Measurements from ENCODE around the gene KCNK13. TPM values are rescaled to one million over a fixed set of nuclear protein-coding genes. Genes with fewer than 3 reads are reported as not detected.

The KCNK13 gene
- total RNA-seq, 1 experiment from 2014 or later = 0.11 TPM

GRCh38 chr14:90159688-90160087, 97.9 kb downstream of the KCNK13 start:
- no peak overlapping the region for H3K27ac ChIP-seq (ENCODE audit: low read depth, low read length, poor library complexity, severe bottlenecking)
- POLR2A ChIA-PET (ENCODE audit: low non-redundant PET) = no interaction called here

GRCh38 chr14:90161129-90161528, 99.3 kb downstream of the KCNK13 start:
- Histone ChIP-seq H3K27ac (ENCODE audit: low read depth, low read length, poor library complexity, severe bottlenecking) (no peak overlapping the region), H3K4me1 (ENCODE audit: insufficient read depth, low read length, poor library complexity, severe bottlenecking) (no peaks in the 10 kb centered on the region), H3K36me3 (ENCODE audit: insufficient read depth, low read length, poor library complexity, severe bottlenecking) (no peaks in the 10 kb centered on the region), H3K27me3 (replicated peaks; ENCODE audit: insufficient read depth, low read depth, low read length, poor library complexity) (peaks cover 17% of the 10 kb centered on the region), H3K9me3 (ENCODE audit: low read depth, low read length, poor library complexity, severe bottlenecking) (no peaks in the 10 kb centered on the region), H3K4me3 (ENCODE audit: low read depth, low read length, poor library complexity, severe bottlenecking) (no peak overlapping the region)
- no peak for TF ChIP-seq CTCF (conservative IDR thresholded peaks at IDR 0.05; ENCODE audit: low read depth, low read length)
- TF ChIP-seq EZH2 (IDR thresholded peaks at IDR 0.05; ENCODE audit: borderline replicate concordance, low read depth, low read length, poor library complexity, severe bottlenecking) = no peak
- POLR2A ChIA-PET (ENCODE audit: low non-redundant PET) = no interaction called here
- CTCF ChIA-PET = no interaction called here
- DNase-seq (ENCODE audit: low spot score) = no peak
- BruUV-seq (replicated peaks) = no TSS peak
- intact Hi-C loops (cut with micrococcal nuclease; ENCODE audit: unreplicated experiment) = no loop called here

More at GRCh38 chr14:90159688-90160087, 97.9 kb downstream of the KCNK13 start:
- Histone ChIP-seq H3K27me3 (replicated peaks; ENCODE audit: insufficient read depth, low read depth, low read length, poor library complexity) (peaks cover 17% of the 10 kb centered on the region), H3K36me3 (ENCODE audit: insufficient read depth, low read length, poor library complexity, severe bottlenecking) (no peaks in the 10 kb centered on the region), H3K4me1 (ENCODE audit: insufficient read depth, low read length, poor library complexity, severe bottlenecking) (no peaks in the 10 kb centered on the region), H3K4me3 (ENCODE audit: low read depth, low read length, poor library complexity, severe bottlenecking) (no peak overlapping the region), H3K9me3 (ENCODE audit: low read depth, low read length, poor library complexity, severe bottlenecking) (no peaks in the 10 kb centered on the region)
- TF ChIP-seq EZH2 (IDR thresholded peaks at IDR 0.05; ENCODE audit: borderline replicate concordance, low read depth, low read length, poor library complexity, severe bottlenecking) (no peak), CTCF (conservative IDR thresholded peaks at IDR 0.05; ENCODE audit: low read depth, low read length) (no peak)
- no TSS peak for BruUV-seq (replicated peaks)
- CTCF ChIA-PET = no interaction called here
- intact Hi-C loops (cut with micrococcal nuclease; ENCODE audit: unreplicated experiment) = no loop called here
- no peak for DNase-seq (ENCODE audit: low spot score)

- Histone ChIP-seq H3K4me1 (ENCODE audit: insufficient read depth, low read length, poor library complexity, severe bottlenecking) (no peaks in the 10 kb centered on the region), H3K4me3 (ENCODE audit: low read depth, low read length, poor library complexity, severe bottlenecking) (no peak overlapping the region), H3K9me3 (ENCODE audit: low read depth, low read length, poor library complexity, severe bottlenecking) (no peaks in the 10 kb centered on the region), H3K27me3 (replicated peaks; ENCODE audit: insufficient read depth, low read depth, low read length, poor library complexity) (peaks cover 4% of the 10 kb centered on the region), H3K27ac (ENCODE audit: low read depth, low read length, poor library complexity, severe bottlenecking) (no peak overlapping the region), H3K36me3 (ENCODE audit: insufficient read depth, low read length, poor library complexity, severe bottlenecking) (no peaks in the 10 kb centered on the region)
- no peak for DNase-seq (ENCODE audit: low spot score)
- TF ChIP-seq EZH2 (IDR thresholded peaks at IDR 0.05; ENCODE audit: borderline replicate concordance, low read depth, low read length, poor library complexity, severe bottlenecking) (no peak), CTCF (conservative IDR thresholded peaks at IDR 0.05; ENCODE audit: low read depth, low read length) (no peak)
- BruUV-seq (replicated peaks) = no TSS peak
- ChIA-PET CTCF (no interaction called here), POLR2A (ENCODE audit: low non-redundant PET) (no interaction called here)
- intact Hi-C loops (cut with micrococcal nuclease; ENCODE audit: unreplicated experiment) = no loop called here
Measured at GRCh38 chr14:90168425-90169105, 106.8 kb downstream of the KCNK13 start.

All from A673 (cell line).